ENCODE measurements around the gene ATG5. TPM values are rescaled to one million over a fixed set of nuclear protein-coding genes. Genes with fewer than 3 reads are reported as not detected.

The ATG5 gene
- total RNA-seq, 2 experiments from 2014 or later = 41.9 to 42.0 TPM

GRCh38 chr6:106169517-106169916, 156.0 kb downstream of the ATG5 start:
- ChIA-PET CTCF (interaction anchor here (0.7 kb wide), 1 partner anchor 566 kb away, joined by 3 read pairs; no protein-coding TSS in a partner anchor), POLR2A (interaction anchor here (0.7 kb wide), 1 partner anchor 13 kb away, joined by 3 read pairs; no protein-coding TSS in a partner anchor)

GRCh38 chr6:106168097-106168888, 157.3 kb downstream of the ATG5 start:
- CTCF ChIA-PET = interaction anchor here (1.0 to 1.2 kb wide), 4 partner anchors 27 to 73 kb away, joined by 3 to 4 read pairs (median 3); no protein-coding TSS in a partner anchor
- POLR2A ChIA-PET = interaction anchor here (1.8 kb wide), 2 partner anchors 14 to 54 kb away, joined by 5 to 10 read pairs; no protein-coding TSS in a partner anchor

- ChIA-PET CTCF (interaction anchor here (0.5 to 1.4 kb wide), 5 partner anchors 19 to 867 kb away, joined by 3 to 4 read pairs (median 3); no protein-coding TSS in a partner anchor), POLR2A (interaction anchor here (1.8 kb wide), 2 partner anchors 15 to 53 kb away, joined by 5 to 10 read pairs; no protein-coding TSS in a partner anchor)
Observed at GRCh38 chr6:106167096-106167814, 158.3 kb downstream of the ATG5 start.

- POLR2A ChIA-PET = interaction anchor here (0.6 to 1.8 kb wide), 2 partner anchors 16 to 62 kb away, joined by 3 to 10 read pairs; no protein-coding TSS in a partner anchor
Observed at GRCh38 chr6:106165885-106166485, 159.6 kb downstream of the ATG5 start.

GRCh38 chr6:106163966-106164877, 161.3 kb downstream of the ATG5 start:
- ChIA-PET POLR2A (interaction anchor here (0.6 to 2.6 kb wide), 18 partner anchors 14 to 264 kb away, joined by 3 to 23 read pairs (median 4); no protein-coding TSS in a partner anchor), CTCF (interaction anchor here (0.7 to 2.5 kb wide), 13 partner anchors 13 to 681 kb away, joined by 3 to 13 read pairs (median 3); no protein-coding TSS in a partner anchor)

More at GRCh38 chr6:106165885-106166485, 159.6 kb downstream of the ATG5 start:
- CTCF ChIA-PET = interaction anchor here (1.4 kb wide), 2 partner anchors 20 to 22 kb away, joined by 3 to 4 read pairs; no protein-coding TSS in a partner anchor

- CTCF ChIA-PET = interaction anchor here (0.7 to 2.5 kb wide), 10 partner anchors 17 to 680 kb away, joined by 3 to 13 read pairs (median 4); no protein-coding TSS in a partner anchor
- POLR2A ChIA-PET = interaction anchor here (0.7 to 2.6 kb wide), 16 partner anchors 13 to 263 kb away, joined by 3 to 23 read pairs (median 4); no protein-coding TSS in a partner anchor
Observed at GRCh38 chr6:106163446-106163965, 162.1 kb downstream of the ATG5 start.

- ChIA-PET POLR2A (interaction anchor here (1.3 to 2.6 kb wide), 11 partner anchors 13 to 263 kb away, joined by 3 to 23 read pairs (median 7); no protein-coding TSS in a partner anchor), CTCF (interaction anchor here (0.6 to 2.5 kb wide), 9 partner anchors 18 to 264 kb away, joined by 3 to 13 read pairs (median 5); no protein-coding TSS in a partner anchor)
Observed at GRCh38 chr6:106162921-106163320, 162.6 kb downstream of the ATG5 start.

- ChIA-PET POLR2A (no interaction called here), CTCF (interaction anchor here (1.2 kb wide), 2 partner anchors 21 to 44 kb away, joined by 3 to 4 read pairs; no protein-coding TSS in a partner anchor)
Observed at GRCh38 chr6:106161893-106162292, 163.7 kb downstream of the ATG5 start.

- CTCF ChIA-PET = interaction anchor here (1.2 kb wide), 1 partner anchor 21 kb away, joined by 4 read pairs; no protein-coding TSS in a partner anchor
- POLR2A ChIA-PET = interaction anchor here (1.1 kb wide), 1 partner anchor 25 kb away, joined by 4 read pairs; no protein-coding TSS in a partner anchor
Observed at GRCh38 chr6:106161311-106161874, 164.2 kb downstream of the ATG5 start.

GRCh38 chr6:106160189-106160588, 165.4 kb downstream of the ATG5 start:
- ChIA-PET POLR2A (interaction anchor here (1.1 kb wide), 1 partner anchor 26 kb away, joined by 4 read pairs; no protein-coding TSS in a partner anchor), CTCF (no interaction called here)

- ChIA-PET CTCF (interaction anchor here (1.2 kb wide), 1 partner anchor 23 kb away, joined by 3 read pairs; no protein-coding TSS in a partner anchor), POLR2A (no interaction called here)
Observed at GRCh38 chr6:106159531-106159940, 166.0 kb downstream of the ATG5 start.

- POLR2A ChIA-PET = no interaction called here
- CTCF ChIA-PET = interaction anchor here (1.2 kb wide), 1 partner anchor 24 kb away, joined by 3 read pairs; no protein-coding TSS in a partner anchor
Observed at GRCh38 chr6:106158816-106159215, 166.7 kb downstream of the ATG5 start.

- ChIA-PET CTCF (no interaction called here), POLR2A (interaction anchor here (0.6 to 1.1 kb wide), 2 partner anchors 53 to 1420 kb away, joined by 3 to 4 read pairs; no protein-coding TSS in a partner anchor)
Observed at GRCh38 chr6:106156863-106157262, 168.7 kb downstream of the ATG5 start.

- ChIA-PET CTCF (no interaction called here), POLR2A (interaction anchor here (0.6 to 1.1 kb wide), 2 partner anchors 53 to 1419 kb away, joined by 3 to 4 read pairs; no protein-coding TSS in a partner anchor)
Observed at GRCh38 chr6:106156413-106156812, 169.1 kb downstream of the ATG5 start.

- ChIA-PET POLR2A (no interaction called here), CTCF (no interaction called here)
Observed at GRCh38 chr6:106155219-106155830, 170.2 kb downstream of the ATG5 start.

- POLR2A ChIA-PET = interaction anchor here (0.6 to 1.4 kb wide), 2 partner anchors 10 to 60 kb away, joined by 3 to 7 read pairs; no protein-coding TSS in a partner anchor
- CTCF ChIA-PET = no interaction called here
Observed at GRCh38 chr6:106154326-106154725, 171.2 kb downstream of the ATG5 start.
